Trophoblast cell (in vitro differentiated cells and primary cell): ENCODE measurements around the gene ADARB1.

Experiments
- DNase-seq, 2 donors: peaks; one replicate each; pipeline ENCODE4 v3.0.0-alpha.2; 2016
- H2AFZ ChIP-seq: 2 replicates; pipeline ENCODE4 v1.6.1; 2013; ENCODE audit warnings: low read length, moderate library complexity, mild to moderate bottlenecking; ENCODE audit not compliant: insufficient read depth, poor library complexity
- H2AK5ac ChIP-seq: 2 replicates; pipeline ENCODE4 v1.6.1; 2013; ENCODE audit warnings: mild to moderate bottlenecking, low read length
- H2BK120ac ChIP-seq: 2 replicates; pipeline ENCODE4 v1.6.1; 2013; ENCODE audit warnings: low read length, mild to moderate bottlenecking, moderate library complexity; ENCODE audit not compliant: insufficient read depth, poor library complexity
- H2BK12ac ChIP-seq: 2 replicates; pipeline ENCODE4 v1.6.1; 2013; ENCODE audit warnings: mild to moderate bottlenecking, low read length, moderate library complexity
- H2BK5ac ChIP-seq: 2 replicates; pipeline ENCODE4 v1.6.1; 2013; ENCODE audit warnings: low read length, low read depth, moderate library complexity, mild to moderate bottlenecking; ENCODE audit not compliant: poor library complexity
- H3K14ac ChIP-seq: 2 replicates; pipeline ENCODE4 v1.6.1; 2013; ENCODE audit warnings: mild to moderate bottlenecking, low read length
- H3K18ac ChIP-seq: 2 replicates; pipeline ENCODE4 v1.6.1; 2013; ENCODE audit warnings: mild to moderate bottlenecking, low read length
- H3K23ac ChIP-seq: 2 replicates; pipeline ENCODE4 v1.6.1; 2013; ENCODE audit warnings: low read length
- H3K27ac ChIP-seq: 2 replicates; pipeline ENCODE4 v1.5.1; 2013; ENCODE audit warnings: low read depth, mild to moderate bottlenecking, inconsistent platforms, low read length, moderate library complexity
- H3K27me3 ChIP-seq: 2 replicates; pipeline ENCODE4 v1.6.1; 2013; ENCODE audit warnings: inconsistent platforms, mild to moderate bottlenecking, low read length, moderate library complexity; ENCODE audit not compliant: insufficient read depth
- H3K36me3 ChIP-seq, 2 experiments: 1 replicate in 1 of 2; 2 replicates in 1 of 2; pipeline ENCODE4 v1.6.1; 2013; ENCODE audit warnings: low read length in 2 of 2, mild to moderate bottlenecking in 2 of 2, moderate library complexity in 1 of 2; ENCODE audit not compliant: insufficient read depth in 2 of 2, control insufficient read depth in 1 of 2
- H3K4ac ChIP-seq: 2 replicates; pipeline ENCODE4 v1.6.1; 2013; ENCODE audit warnings: low read depth, mild to moderate bottlenecking, low read length, moderate library complexity
- H3K4me1 ChIP-seq, 2 experiments: 1 replicate in 1 of 2; 2 replicates in 1 of 2; pipeline ENCODE4 v1.6.1; 2013; ENCODE audit warnings: low read length in 2 of 2, mild to moderate bottlenecking in 2 of 2, moderate library complexity in 1 of 2; ENCODE audit not compliant: insufficient read depth in 2 of 2, control insufficient read depth in 1 of 2
- H3K4me2 ChIP-seq: 2 replicates; pipeline ENCODE4 v1.6.1; 2013; ENCODE audit warnings: inconsistent platforms, mild to moderate bottlenecking, low read length, moderate library complexity
- H3K4me3 ChIP-seq: 2 replicates; pipeline ENCODE4 v1.5.1; 2013; ENCODE audit warnings: mild to moderate bottlenecking, low read depth, low read length, inconsistent platforms
- H3K79me1 ChIP-seq: one replicate; pipeline ENCODE4 v1.6.1; 2013; ENCODE audit warnings: low read length
- H3K79me2 ChIP-seq: 2 replicates; pipeline ENCODE4 v1.6.1; 2013; ENCODE audit warnings: low read length, mild to moderate bottlenecking; ENCODE audit not compliant: control insufficient read depth, insufficient read depth, poor library complexity
- H3K9ac ChIP-seq: 2 replicates; pipeline ENCODE4 v1.6.1; 2013; ENCODE audit warnings: mild to moderate bottlenecking, low read length
- H3K9me3 ChIP-seq: 2 replicates; pipeline ENCODE4 v1.6.1; 2013; ENCODE audit warnings: low read depth, mild to moderate bottlenecking, control low read depth, inconsistent platforms, low read length; ENCODE audit not compliant: insufficient read depth
- H4K12ac ChIP-seq: 2 replicates; pipeline ENCODE4 v1.6.1; 2013; ENCODE audit warnings: low read depth, mild to moderate bottlenecking, low read length, moderate library complexity
- H4K8ac ChIP-seq: 2 replicates; pipeline ENCODE4 v1.6.1; 2013; ENCODE audit warnings: low read depth, mild to moderate bottlenecking, low read length, moderate library complexity
- H4K91ac ChIP-seq: one replicate; pipeline ENCODE4 v1.6.1; 2013; ENCODE audit warnings: low read depth, mild to moderate bottlenecking, low read length, moderate library complexity
- WGBS: extraction: QIAGEN DNeasy Blood & Tissue Kit; methylation state at CpG from one replicate; pipeline ENCODE4 v1.1.7; 2013; ENCODE audit warnings: missing lambda C conversion rate; ENCODE audit not compliant: insufficient read length, insufficient coverage; ENCODE audit errors: extremely low coverage; 5-methylcytosine and 5-hydroxymethylcytosine counted together

The ADARB1 gene

DNA sequence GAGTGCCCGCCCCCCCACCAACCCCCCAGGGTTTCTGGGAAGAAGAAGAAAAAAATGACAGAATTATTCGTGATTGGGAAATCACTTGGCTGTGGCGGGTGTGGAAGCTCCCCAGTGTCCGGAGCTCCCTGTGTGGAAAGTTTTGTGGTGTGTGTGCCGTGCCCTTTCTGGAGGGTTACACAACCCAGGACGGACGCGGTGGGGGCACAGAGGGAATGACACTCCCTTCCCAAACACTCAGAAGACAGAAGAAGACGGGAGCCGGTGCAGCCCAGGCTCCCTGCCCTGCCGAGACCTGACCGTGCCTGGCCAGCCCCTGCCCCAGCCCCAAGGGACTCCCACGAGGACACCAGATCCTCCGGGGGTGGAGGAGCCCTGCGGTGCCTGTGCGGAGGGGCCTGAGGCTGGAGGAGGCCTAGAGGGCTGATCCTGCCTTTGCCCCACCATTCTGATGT lies 33.0 kb upstream of the ADARB1 start:
- H2AFZ ChIP-seq: no peak overlapping the region
- peak in 1 of 2 donors; percentile 26 for DNase-seq
- H2BK12ac ChIP-seq: no peak overlapping the region
- H3K4me2 ChIP-seq: no peak overlapping the region
- no peak overlapping the region for H2BK5ac ChIP-seq
- no peak overlapping the region for H3K27ac ChIP-seq
- H3K14ac ChIP-seq: no peak overlapping the region
- H3K9me3 ChIP-seq: peaks cover 3% of the 10 kb centered on the region
- no peak overlapping the region for H3K4ac ChIP-seq
- no peak overlapping the region for H3K23ac ChIP-seq
- H4K12ac ChIP-seq: no peak overlapping the region
- no peak overlapping the region for H2BK120ac ChIP-seq
- no peaks in the 10 kb centered on the region for H3K79me2 ChIP-seq
- H3K4me1 ChIP-seq: no peaks in the 10 kb centered on the region
- no peak overlapping the region for H2AK5ac ChIP-seq
- H4K91ac ChIP-seq: no peak overlapping the region
- H3K9ac ChIP-seq: no peak overlapping the region
- no peak overlapping the region for H4K8ac ChIP-seq
- no peak overlapping the region for H3K4me3 ChIP-seq
- no peak overlapping the region for H3K18ac ChIP-seq
- H3K36me3 ChIP-seq: no peaks in the 10 kb centered on the region
- no CpG with 5 or more reads among the region's 16 CpGs for WGBS
- no peaks in the 10 kb centered on the region for H3K79me1 ChIP-seq
- H3K27me3 ChIP-seq: no peaks in the 10 kb centered on the region

DNA sequence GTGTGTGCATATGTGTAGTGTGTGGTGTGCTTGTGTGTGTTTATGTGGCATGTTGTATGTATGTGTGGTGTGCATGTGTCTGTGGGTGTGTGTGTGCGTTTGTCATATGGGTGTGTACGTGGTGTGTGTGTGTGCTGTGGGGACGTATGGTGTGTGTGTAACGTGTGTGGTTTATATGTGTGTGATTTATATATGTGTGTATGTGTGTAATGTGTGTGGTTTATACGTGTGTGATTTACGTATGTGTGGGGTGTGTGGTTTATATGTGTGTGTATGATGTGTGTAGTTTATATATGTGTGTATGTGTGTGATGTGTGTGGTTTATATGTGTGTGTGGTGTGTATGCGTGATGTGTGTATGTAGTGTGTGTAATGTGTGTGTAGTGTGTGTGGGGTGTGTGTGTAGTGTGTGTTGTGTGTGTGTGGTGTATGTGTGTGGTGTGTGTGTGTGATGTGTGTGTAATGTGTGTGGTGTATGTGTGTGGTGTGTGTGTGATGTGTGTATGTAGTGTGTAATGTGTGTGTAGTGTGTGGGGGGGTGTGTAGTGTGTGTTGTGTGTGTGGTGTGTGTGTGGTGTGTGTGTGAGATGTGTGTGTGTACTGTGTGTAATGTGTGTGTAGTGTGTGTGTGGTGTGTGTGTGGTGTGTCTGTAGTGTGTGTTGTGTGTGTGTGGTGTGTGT lies 32.3 kb upstream of the ADARB1 start:
- Histone ChIP-seq H3K23ac (no peak overlapping the region), H3K4me1 (no peaks in the 10 kb centered on the region), H4K12ac (no peak overlapping the region), H3K14ac (no peak overlapping the region), H2BK5ac (no peak overlapping the region), H2AK5ac (no peak overlapping the region), H3K4me3 (peak overlapping the region; percentile 5), H3K9me3 (peaks cover 3% of the 10 kb centered on the region), H3K27ac (no peak overlapping the region), H3K18ac (no peak overlapping the region), H3K79me2 (no peaks in the 10 kb centered on the region), H3K9ac (no peak overlapping the region), H3K4me2 (no peak overlapping the region), H3K27me3 (no peaks in the 10 kb centered on the region), H3K79me1 (no peaks in the 10 kb centered on the region), H2BK120ac (no peak overlapping the region), H2AFZ (no peak overlapping the region), H3K36me3 (no peaks in the 10 kb centered on the region), H2BK12ac (no peak overlapping the region), H4K8ac (no peak overlapping the region), H4K91ac (no peak overlapping the region), H3K4ac (no peak overlapping the region)
- 98% methylated on average over 5 of the region's 7 CpGs for WGBS
- DNase-seq: no peak

DNA sequence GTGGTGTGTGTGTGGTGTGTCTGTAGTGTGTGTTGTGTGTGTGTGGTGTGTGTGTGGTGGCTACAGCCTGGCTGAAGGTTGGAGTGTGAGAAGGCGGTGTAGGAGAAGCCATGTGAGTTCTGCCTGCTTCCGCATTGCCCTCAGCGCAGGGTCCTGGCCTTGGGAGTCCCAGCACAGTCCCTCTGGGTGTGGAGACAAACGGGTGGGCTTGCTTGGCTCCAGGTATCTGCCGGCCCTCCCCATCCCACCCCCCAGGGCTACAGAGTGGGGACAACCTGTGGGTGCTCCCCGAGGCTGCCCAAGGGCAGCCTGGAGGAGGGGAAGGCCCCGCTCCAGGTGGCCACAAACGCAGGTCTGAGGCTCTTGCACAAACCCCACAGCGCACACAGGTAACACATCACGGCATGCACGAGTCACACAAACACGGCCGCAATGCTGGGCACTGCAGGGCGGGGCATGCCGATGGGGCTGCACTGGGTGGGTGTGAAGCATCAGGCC lies 31.7 kb upstream of the ADARB1 start:
- H3K4me3 ChIP-seq: no peak overlapping the region
- H4K91ac ChIP-seq: no peak overlapping the region
- no peak overlapping the region for H2BK5ac ChIP-seq
- no peak overlapping the region for H4K12ac ChIP-seq
- H2AFZ ChIP-seq: no peak overlapping the region
- no peak overlapping the region for H3K4me2 ChIP-seq
- no peak overlapping the region for H3K14ac ChIP-seq
- no peaks in the 10 kb centered on the region for H3K79me2 ChIP-seq
- WGBS: no CpG with 5 or more reads among the region's 15 CpGs
- no peaks in the 10 kb centered on the region for H3K79me1 ChIP-seq
- H2BK12ac ChIP-seq: no peak overlapping the region
- no peaks in the 10 kb centered on the region for H3K36me3 ChIP-seq
- no peak overlapping the region for H3K9ac ChIP-seq
- peaks cover 3% of the 10 kb centered on the region for H3K9me3 ChIP-seq
- H3K27ac ChIP-seq: no peak overlapping the region
- no peaks in the 10 kb centered on the region for H3K4me1 ChIP-seq
- no peak overlapping the region for H2BK120ac ChIP-seq
- no peak overlapping the region for H3K4ac ChIP-seq
- H3K23ac ChIP-seq: no peak overlapping the region
- no peak overlapping the region for H2AK5ac ChIP-seq
- no peak for DNase-seq
- no peaks in the 10 kb centered on the region for H3K27me3 ChIP-seq
- no peak overlapping the region for H4K8ac ChIP-seq
- H3K18ac ChIP-seq: no peak overlapping the region

DNA sequence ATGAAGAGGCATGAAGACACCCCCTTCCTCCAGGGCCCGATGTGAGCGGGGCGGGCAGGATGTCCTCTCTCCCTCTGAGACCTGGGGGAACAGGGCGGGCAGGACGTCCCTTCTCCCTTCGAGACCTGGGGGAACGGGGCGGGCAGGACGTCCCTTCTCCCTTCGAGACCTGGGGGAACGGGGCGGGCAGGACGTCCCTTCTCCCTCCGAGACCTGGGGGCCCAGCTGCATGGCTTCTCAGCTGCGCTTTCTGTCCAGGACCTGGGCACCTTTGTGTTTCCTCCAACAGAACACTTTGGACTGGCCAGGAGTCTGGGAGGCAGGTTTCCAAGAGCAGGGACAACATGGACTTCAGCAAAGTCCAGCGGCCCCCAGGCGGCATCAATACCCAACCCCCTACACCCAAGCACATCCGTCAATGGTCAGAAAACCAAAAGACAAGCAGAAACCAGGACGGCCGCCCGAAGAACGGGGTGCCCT lies 30.8 kb upstream of the ADARB1 start:
- Histone ChIP-seq H4K8ac (no peak overlapping the region), H3K23ac (no peak overlapping the region), H3K9ac (no peak overlapping the region), H3K27me3 (no peaks in the 10 kb centered on the region), H2AK5ac (no peak overlapping the region), H3K14ac (no peak overlapping the region), H3K27ac (no peak overlapping the region), H3K79me2 (no peaks in the 10 kb centered on the region), H3K4ac (no peak overlapping the region), H3K4me2 (no peak overlapping the region), H2BK5ac (no peak overlapping the region), H3K4me1 (no peaks in the 10 kb centered on the region), H4K91ac (no peak overlapping the region), H2BK12ac (no peak overlapping the region), H3K36me3 (no peaks in the 10 kb centered on the region), H2BK120ac (no peak overlapping the region), H3K9me3 (peaks cover 1% of the 10 kb centered on the region), H4K12ac (no peak overlapping the region), H2AFZ (no peak overlapping the region), H3K79me1 (no peaks in the 10 kb centered on the region), H3K18ac (no peak overlapping the region), H3K4me3 (no peak overlapping the region)
- WGBS: no CpG with 5 or more reads among the region's 22 CpGs
- DNase-seq: no peak
